ENCODE results near the gene GXYLT1. TPM values are rescaled to one million over a fixed set of nuclear protein-coding genes. Genes with fewer than 3 reads are reported as not detected.

The GXYLT1 gene
- total and polyA plus RNA-seq, 9 of the 15 experiments (the other 6 are each of a cell fraction or from before 2014, with no cell fraction given) = 1.4 to 9.3 (median 5.5) TPM

DNA sequence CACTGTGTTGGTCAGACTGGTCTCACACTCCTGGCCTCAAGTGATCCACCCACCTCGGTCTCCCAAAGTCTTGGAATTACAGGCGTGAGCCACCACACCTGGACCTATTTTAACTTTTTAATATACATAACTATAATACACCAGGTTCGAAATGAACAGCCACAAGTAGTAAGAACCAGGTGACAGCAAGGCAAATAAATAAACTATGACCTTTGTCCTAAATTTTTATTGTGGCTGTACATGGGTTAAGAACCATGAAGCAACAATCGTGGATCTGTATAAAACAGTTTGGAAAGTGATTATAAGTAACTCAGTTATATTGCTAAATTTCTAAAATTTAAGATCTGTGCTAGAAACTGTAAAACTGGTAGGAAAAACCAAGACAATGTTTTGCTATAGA, 41.5 kb downstream of the GXYLT1 start:
- WGBS (ENCODE audit: insufficient coverage, low coverage, missing lambda C conversion rate) = 61% methylated on average over 4 of the region's 4 CpGs
- Histone ChIP-seq H3K9me1 (ENCODE audit: control insufficient read depth, insufficient read depth, low read length) (no peaks in the 10 kb centered on the region), H3K27me3 (ENCODE audit: control insufficient read depth in 2 of 2, insufficient read depth in 2 of 2, low read length in 2 of 2) (no peaks in the 10 kb centered on the region), H3K4me1 (replicated peaks in 1 of 2; ENCODE audit: control insufficient read depth in 2 of 2, insufficient read depth in 2 of 2, low read length in 2 of 2) (no peaks in the 10 kb centered on the region), H3K27ac (ENCODE audit: extremely low read depth, low read depth, low read length) (no peak overlapping the region), H4K20me1 (replicated peaks; ENCODE audit: control insufficient read depth, insufficient read depth, low read length) (no peaks in the 10 kb centered on the region), H3K4me3 (no peak overlapping the region), H3K79me2 (ENCODE audit: control insufficient read depth, insufficient read depth, low read length) (no peaks in the 10 kb centered on the region), H2AFZ (ENCODE audit: low read depth, low read length) (no peak overlapping the region), H3K36me3 (ENCODE audit: control insufficient read depth, insufficient read depth, low read length) (no peaks in the 10 kb centered on the region), H3K9ac (ENCODE audit: insufficient read depth in 1 of 2, low read depth in 2 of 2, low read length in 2 of 2) (no peak overlapping the region), H3K9me3 (replicated peaks; ENCODE audit: control insufficient read depth, insufficient read depth, low read depth, low read length) (no peaks in the 10 kb centered on the region), H3K4me2 (ENCODE audit: insufficient read depth, low read length) (no peak overlapping the region)
- in situ Hi-C loops (cut with MboI) = no loop called here
- DNase-seq (ENCODE audit: extremely low read depth in 1 of 4, low spot score in 3 of 4) (no peak), FAIRE-seq (no peak), ATAC-seq (no peak)
- ChIA-PET CTCF (ENCODE audit: low intra/inter-chr PET ratio) (interaction anchor here (0.6 kb wide), 1 partner anchor 230 kb away, joined by 3 read pairs; no protein-coding TSS in a partner anchor), POLR2A (no interaction called here)
- intact Hi-C loops (cut with micrococcal nuclease) = loop anchor here (10.0 kb wide), 2 partner anchors 828 to 1158 kb away; no protein-coding TSS in a partner anchor
- BruUV-seq (replicated peaks) = no TSS peak
- no peak for TF ChIP-seq ZBTB8A (IDR thresholded peaks at IDR 0.05; ENCODE audit: partially characterized antibody)

DNA sequence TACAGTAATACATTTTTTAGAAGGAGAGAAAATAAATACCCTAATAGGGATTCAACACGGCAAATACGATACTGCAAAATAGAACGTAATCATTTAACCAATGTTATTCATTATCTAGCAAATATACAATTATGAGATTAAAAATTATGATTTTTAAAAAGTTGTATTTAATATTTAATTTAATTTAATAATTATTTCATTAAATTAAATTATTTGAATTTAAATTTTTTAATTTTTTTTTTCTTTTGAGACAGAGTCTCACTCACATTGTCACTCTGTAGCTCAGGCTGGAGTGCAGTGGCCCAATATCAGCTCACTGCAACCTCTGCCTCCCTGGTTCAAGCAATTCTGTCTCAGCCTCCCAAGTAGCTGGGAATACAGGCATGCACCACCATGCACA, 42.0 kb downstream of the GXYLT1 start:
- FAIRE-seq (no peak), DNase-seq (ENCODE audit: extremely low read depth in 1 of 4, low spot score in 3 of 4) (no peak), ATAC-seq (no peak)
- H3K9me3 ChIP-seq (replicated peaks; ENCODE audit: control insufficient read depth, insufficient read depth, low read depth, low read length) = no peaks in the 10 kb centered on the region
- POLR2A ChIA-PET = no interaction called here
- no peak overlapping the region for H3K4me3 ChIP-seq
- WGBS (ENCODE audit: insufficient coverage, low coverage, missing lambda C conversion rate) = 94% methylated on average over 3 of the region's 3 CpGs
- no peak overlapping the region for H3K27ac ChIP-seq (ENCODE audit: extremely low read depth, low read depth, low read length)
- no peaks in the 10 kb centered on the region for H4K20me1 ChIP-seq (replicated peaks; ENCODE audit: control insufficient read depth, insufficient read depth, low read length)
- H3K36me3 ChIP-seq (ENCODE audit: control insufficient read depth, insufficient read depth, low read length) = no peaks in the 10 kb centered on the region
- no peaks in the 10 kb centered on the region for H3K79me2 ChIP-seq (ENCODE audit: control insufficient read depth, insufficient read depth, low read length)
- H2AFZ ChIP-seq (ENCODE audit: low read depth, low read length) = no peak overlapping the region
- H3K9me1 ChIP-seq (ENCODE audit: control insufficient read depth, insufficient read depth, low read length) = no peaks in the 10 kb centered on the region
- no peaks in the 10 kb centered on the region for H3K27me3 ChIP-seq (ENCODE audit: control insufficient read depth in 2 of 2, insufficient read depth in 2 of 2, low read length in 2 of 2)
- no peak overlapping the region for H3K4me2 ChIP-seq (ENCODE audit: insufficient read depth, low read length)
- CTCF ChIA-PET (ENCODE audit: low intra/inter-chr PET ratio) = interaction anchor here (0.6 kb wide), 1 partner anchor 230 kb away, joined by 3 read pairs; no protein-coding TSS in a partner anchor
- in situ Hi-C loops (cut with MboI) (no loop called here), intact Hi-C loops (cut with micrococcal nuclease) (loop anchor here (10.0 kb wide), 2 partner anchors 828 to 1158 kb away; no protein-coding TSS in a partner anchor)
- no TSS peak for BruUV-seq (replicated peaks)
- H3K4me1 ChIP-seq (replicated peaks in 1 of 2; ENCODE audit: control insufficient read depth in 2 of 2, insufficient read depth in 2 of 2, low read length in 2 of 2) = no peaks in the 10 kb centered on the region
- H3K9ac ChIP-seq (ENCODE audit: insufficient read depth in 1 of 2, low read depth in 2 of 2, low read length in 2 of 2) = no peak overlapping the region
- TF ChIP-seq SMARCB1 (IDR thresholded peaks at IDR 0.05; ENCODE audit: insufficient read length, low read depth) = no peak
- TF ChIP-seq, protein P1, sequence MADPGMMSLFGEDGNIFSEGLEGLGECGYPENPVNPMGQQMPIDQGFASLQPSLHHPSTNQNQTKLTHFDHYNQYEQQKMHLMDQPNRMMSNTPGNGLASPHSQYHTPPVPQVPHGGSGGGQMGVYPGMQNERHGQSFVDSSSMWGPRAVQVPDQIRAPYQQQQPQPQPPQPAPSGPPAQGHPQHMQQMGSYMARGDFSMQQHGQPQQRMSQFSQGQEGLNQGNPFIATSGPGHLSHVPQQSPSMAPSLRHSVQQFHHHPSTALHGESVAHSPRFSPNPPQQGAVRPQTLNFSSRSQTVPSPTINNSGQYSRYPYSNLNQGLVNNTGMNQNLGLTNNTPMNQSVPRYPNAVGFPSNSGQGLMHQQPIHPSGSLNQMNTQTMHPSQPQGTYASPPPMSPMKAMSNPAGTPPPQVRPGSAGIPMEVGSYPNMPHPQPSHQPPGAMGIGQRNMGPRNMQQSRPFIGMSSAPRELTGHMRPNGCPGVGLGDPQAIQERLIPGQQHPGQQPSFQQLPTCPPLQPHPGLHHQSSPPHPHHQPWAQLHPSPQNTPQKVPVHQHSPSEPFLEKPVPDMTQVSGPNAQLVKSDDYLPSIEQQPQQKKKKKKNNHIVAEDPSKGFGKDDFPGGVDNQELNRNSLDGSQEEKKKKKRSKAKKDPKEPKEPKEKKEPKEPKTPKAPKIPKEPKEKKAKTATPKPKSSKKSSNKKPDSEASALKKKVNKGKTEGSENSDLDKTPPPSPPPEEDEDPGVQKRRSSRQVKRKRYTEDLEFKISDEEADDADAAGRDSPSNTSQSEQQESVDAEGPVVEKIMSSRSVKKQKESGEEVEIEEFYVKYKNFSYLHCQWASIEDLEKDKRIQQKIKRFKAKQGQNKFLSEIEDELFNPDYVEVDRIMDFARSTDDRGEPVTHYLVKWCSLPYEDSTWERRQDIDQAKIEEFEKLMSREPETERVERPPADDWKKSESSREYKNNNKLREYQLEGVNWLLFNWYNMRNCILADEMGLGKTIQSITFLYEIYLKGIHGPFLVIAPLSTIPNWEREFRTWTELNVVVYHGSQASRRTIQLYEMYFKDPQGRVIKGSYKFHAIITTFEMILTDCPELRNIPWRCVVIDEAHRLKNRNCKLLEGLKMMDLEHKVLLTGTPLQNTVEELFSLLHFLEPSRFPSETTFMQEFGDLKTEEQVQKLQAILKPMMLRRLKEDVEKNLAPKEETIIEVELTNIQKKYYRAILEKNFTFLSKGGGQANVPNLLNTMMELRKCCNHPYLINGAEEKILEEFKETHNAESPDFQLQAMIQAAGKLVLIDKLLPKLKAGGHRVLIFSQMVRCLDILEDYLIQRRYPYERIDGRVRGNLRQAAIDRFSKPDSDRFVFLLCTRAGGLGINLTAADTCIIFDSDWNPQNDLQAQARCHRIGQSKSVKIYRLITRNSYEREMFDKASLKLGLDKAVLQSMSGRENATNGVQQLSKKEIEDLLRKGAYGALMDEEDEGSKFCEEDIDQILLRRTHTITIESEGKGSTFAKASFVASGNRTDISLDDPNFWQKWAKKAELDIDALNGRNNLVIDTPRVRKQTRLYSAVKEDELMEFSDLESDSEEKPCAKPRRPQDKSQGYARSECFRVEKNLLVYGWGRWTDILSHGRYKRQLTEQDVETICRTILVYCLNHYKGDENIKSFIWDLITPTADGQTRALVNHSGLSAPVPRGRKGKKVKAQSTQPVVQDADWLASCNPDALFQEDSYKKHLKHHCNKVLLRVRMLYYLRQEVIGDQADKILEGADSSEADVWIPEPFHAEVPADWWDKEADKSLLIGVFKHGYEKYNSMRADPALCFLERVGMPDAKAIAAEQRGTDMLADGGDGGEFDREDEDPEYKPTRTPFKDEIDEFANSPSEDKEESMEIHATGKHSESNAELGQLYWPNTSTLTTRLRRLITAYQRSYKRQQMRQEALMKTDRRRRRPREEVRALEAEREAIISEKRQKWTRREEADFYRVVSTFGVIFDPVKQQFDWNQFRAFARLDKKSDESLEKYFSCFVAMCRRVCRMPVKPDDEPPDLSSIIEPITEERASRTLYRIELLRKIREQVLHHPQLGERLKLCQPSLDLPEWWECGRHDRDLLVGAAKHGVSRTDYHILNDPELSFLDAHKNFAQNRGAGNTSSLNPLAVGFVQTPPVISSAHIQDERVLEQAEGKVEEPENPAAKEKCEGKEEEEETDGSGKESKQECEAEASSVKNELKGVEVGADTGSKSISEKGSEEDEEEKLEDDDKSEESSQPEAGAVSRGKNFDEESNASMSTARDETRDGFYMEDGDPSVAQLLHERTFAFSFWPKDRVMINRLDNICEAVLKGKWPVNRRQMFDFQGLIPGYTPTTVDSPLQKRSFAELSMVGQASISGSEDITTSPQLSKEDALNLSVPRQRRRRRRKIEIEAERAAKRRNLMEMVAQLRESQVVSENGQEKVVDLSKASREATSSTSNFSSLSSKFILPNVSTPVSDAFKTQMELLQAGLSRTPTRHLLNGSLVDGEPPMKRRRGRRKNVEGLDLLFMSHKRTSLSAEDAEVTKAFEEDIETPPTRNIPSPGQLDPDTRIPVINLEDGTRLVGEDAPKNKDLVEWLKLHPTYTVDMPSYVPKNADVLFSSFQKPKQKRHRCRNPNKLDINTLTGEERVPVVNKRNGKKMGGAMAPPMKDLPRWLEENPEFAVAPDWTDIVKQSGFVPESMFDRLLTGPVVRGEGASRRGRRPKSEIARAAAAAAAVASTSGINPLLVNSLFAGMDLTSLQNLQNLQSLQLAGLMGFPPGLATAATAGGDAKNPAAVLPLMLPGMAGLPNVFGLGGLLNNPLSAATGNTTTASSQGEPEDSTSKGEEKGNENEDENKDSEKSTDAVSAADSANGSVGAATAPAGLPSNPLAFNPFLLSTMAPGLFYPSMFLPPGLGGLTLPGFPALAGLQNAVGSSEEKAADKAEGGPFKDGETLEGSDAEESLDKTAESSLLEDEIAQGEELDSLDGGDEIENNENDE (IDR thresholded peaks at IDR 0.05; ENCODE audit: low read depth, low read length) = no peak
- no peak for TF ChIP-seq ELF4 (CRISPR knock-in tag; IDR thresholded peaks at IDR 0.05)
